GM21423 (cell line): ENCODE measurements around the gene PRM1.

Experiments used
- ATAC-seq: cut with Tn5 transposase; IDR thresholded peaks from one replicate; pipeline ENCODE4 v1.9.1; 2021; ENCODE audit warnings: mild to moderate bottlenecking, moderate library complexity; ENCODE audit not compliant: unreplicated experiment

Gene PRM1

GRCh38 chr16:11239644-11240632, 41.2 kb downstream of the PRM1 start:
- ATAC-seq: no peak

DNA sequence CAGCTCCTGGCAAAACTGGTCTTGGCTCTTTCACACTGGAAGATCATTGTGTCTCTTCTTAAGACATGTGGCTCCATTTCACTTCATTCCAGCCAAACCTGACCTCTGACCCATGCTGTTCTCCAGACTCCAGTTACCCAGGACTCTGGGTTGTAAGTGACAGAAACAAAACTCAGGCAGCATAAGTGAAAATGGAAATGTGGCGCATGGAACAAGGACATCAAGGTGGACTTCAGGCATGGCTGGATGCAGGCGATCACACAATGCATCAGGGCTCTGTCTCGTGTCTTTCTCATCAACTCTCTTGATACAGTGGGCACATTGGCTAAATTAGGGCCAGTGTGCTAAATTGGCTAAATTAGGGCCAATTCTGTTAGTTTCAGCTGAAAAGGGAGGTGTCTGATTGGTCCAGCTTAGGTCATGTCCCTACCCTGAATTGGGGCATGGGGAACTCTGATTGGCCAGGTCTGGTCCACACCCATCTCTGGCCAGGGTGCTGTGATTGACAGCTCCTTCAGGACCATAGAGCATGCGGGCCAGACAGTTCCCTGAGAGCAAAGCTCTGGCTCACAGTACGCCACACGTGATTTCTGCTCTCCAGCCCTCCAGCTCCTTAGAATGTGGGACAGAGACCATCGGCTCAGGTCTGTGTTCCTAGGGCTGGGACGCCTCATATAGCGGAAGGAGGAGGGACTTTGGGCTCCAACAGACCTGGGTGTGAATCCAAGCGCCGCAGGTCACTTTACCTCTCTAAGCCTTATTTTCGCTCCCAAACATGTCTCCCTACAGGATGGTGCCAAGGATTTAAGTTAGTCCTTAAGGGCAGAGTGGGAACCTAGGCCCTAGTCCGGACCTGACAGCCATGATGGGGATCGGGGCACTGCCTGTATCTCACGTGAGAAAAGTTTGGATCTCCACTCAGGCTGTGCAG, 42.6 kb downstream of the PRM1 start:
- no peak for ATAC-seq

DNA sequence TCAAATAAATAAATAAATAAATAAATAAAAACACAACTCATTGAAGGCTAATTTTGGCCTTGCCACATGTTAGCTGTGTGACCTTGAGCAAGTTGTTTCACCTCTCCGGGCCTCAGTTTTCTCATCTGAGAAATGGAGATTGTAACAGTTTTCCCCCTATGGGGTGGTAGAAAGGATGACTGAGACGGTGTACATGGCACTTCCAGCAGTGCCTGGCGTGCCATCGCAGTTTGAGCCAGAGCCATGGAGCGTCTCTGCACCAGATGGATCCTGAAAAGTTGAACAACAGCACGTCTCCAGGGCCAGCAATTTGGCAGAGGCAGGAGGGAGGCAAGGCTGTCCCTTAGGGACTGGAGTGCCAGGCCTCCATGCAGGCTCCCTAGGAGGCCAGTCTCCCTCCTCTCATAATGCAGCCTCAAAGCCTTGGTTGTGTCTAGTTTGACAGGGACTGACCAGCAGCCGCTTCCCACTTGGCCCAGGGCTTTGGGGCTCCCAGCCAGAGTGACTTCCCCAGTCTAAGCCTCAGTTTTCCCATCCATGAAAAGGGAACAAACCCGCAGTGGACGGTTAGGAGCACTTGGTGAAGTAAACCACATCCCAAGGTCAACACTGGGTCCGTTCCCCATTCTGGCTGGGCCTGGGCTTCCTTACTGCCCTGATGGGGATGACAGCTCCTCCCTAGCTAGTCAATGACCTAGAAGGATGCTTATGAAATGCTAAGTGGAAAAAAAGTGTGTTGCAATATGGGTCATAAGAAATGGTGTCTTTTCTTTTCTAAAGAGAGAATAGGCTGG, 44.5 kb downstream of the PRM1 start:
- ATAC-seq: no peak

- no peak for ATAC-seq
Observed at GRCh38 chr16:11235703-11235991, 45.5 kb downstream of the PRM1 start.

- ATAC-seq: no peak
Observed at GRCh38 chr16:11234884-11235702, 46.0 kb downstream of the PRM1 start.

GRCh38 chr16:11233727-11234376, 47.3 kb downstream of the PRM1 start:
- ATAC-seq: no peak

DNA sequence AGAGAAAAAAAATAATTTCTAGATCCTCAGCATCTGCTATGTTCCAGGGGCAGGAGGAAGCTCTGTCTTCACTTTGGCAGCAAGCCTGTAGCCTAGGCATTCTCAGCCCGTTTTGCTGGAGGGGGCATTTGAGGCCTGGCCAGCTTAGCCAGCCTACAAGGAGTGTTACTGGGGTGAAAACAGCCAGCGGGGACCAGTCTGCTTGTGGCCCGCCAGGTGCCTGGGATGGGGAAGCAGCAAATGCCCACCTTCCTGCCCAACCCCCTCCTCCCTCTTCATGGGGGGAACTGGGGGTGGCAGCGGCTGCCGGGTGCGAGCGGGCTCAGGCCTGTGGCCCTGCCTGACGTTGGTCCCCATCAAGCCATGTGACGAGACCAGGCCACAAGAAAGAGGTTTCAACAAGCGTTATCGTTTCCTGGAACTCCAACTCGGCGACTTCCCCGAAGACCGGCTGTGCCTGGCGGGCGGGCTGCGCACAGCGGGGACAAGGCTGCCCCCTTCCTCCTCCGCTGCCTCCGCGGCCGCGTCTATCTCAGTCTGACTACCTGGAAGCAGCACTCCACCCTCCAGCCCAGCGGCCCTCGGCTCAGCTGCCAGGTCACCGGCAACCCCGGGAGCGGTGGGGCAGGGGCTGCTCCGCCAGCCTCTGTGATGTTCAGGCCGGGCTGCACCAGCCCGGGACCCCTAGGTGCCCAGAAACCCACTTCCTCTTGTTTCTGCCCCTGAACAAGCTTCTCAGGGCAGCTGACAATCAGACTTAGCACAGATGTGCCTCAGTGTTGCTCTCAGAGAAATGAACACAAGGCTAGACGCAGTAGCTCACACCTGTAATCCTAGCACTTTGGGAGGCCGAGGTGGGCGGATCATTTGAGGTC, 48.0 kb downstream of the PRM1 start:
- ATAC-seq: peak; percentile 53

DNA sequence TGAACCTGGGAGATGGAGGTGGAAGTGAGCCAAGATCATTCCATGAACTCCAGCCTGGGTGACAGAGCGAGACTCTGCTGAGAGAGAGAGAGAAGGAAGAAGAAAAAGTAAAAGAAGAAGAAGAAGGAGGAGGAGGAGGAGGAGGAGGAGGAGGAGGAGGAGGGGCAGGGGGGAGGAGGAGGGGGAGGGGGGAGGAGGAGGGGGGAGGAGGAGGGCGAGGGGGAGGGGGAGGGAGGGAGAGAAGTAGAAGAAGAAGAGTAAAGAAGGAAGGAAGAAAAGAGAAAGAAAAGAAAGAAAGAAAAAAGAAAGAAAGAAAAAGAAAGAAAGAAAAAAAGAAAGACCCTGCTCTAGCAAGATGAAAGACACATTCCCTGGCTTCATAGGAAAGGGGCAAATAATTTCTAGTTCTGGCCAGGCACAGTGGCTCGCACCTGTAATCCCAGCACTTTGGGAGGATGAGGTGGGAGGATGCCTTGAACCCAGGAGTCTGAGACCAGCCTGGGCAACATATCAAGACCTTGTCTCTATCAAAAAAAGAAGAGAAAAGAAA, 48.8 kb downstream of the PRM1 start:
- no peak for ATAC-seq

DNA sequence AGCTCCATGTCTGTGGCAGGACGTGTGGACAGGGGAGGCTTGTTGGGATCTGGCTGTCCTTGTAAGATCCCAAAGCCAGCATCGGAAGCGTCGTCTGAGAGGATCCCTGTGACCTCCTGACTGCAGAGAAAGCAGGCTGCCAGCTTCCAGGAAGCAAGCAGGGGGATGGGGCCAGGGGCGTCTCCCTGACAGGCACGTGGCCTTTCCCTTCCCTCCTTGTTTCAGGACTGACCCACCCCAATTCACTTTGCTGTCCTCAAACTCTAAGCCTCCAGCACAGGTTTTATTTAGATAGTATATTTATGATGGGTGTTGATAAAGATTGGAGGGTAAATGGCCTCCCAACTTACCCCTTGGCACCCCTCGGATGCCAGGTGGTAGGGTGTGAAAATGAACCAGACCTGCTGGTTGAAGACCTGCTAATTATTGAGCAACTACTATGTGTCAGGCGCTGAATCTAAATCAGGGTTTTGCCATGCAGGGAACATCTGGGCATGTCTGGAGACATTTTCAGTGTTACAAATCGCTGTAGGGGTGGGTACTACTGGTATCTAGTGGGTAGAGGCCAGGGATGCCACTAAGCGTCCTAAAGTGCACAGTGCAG, 49.7 kb downstream of the PRM1 start:
- ATAC-seq: no peak
